GM12865 (cell line): ENCODE measurements around the gene RAB43.
"Not testable (repeated sequence)": the region's sequence is repeated elsewhere in the genome, so short reads cannot be mapped to it uniquely, and the experiment has no call there.

Source experiments
- DNase-seq: peaks from one replicate; pipeline ENCODE4 v3.0.0; 2010; ENCODE audit warnings: low read depth
- H3K4me3 ChIP-seq: 2 replicates; pipeline ENCODE4 v1.5.1; 2011; ENCODE audit warnings: mild to moderate bottlenecking, low read depth, low read length, control low read depth
- CTCF ChIP-seq: IDR thresholded peaks from 2 replicates; pipeline ENCODE4 v1.5.1; 2011; ENCODE audit warnings: low read length, control low read depth, low read depth, inconsistent platforms; ENCODE audit not compliant: insufficient read depth; ENCODE audit errors: missing control alignments

RAB43 gene

GRCh38 chr3:129070086-129070885, 51.3 kb downstream of the RAB43 start:
- no peak for DNase-seq
- TF ChIP-seq CTCF, result no peak
- H3K4me3 ChIP-seq, result no peak overlapping the region

- H3K4me3 ChIP-seq, DNase-seq: not testable (repeated sequence)
Measured at GRCh38 chr3:129069313-129070085, 52.1 kb downstream of the RAB43 start.

GRCh38 chr3:129068291-129068886, 53.2 kb downstream of the RAB43 start:
- no peak for TF ChIP-seq CTCF
- DNase-seq, result no peak
- H3K4me3 ChIP-seq, result no peak overlapping the region

- H3K4me3 ChIP-seq, DNase-seq: not testable (repeated sequence)
Measured at GRCh38 chr3:129067719-129068118, 53.9 kb downstream of the RAB43 start.

- DNase-seq, result no peak
- TF ChIP-seq CTCF, result no peak
- no peak overlapping the region for H3K4me3 ChIP-seq
Measured at GRCh38 chr3:129065720-129066073, 55.9 kb downstream of the RAB43 start.

- H3K4me3 ChIP-seq, result no peak overlapping the region
- DNase-seq, result no peak
- no peak for TF ChIP-seq CTCF
Measured at GRCh38 chr3:129065016-129065719, 56.4 kb downstream of the RAB43 start.

GRCh38 chr3:129063841-129064482, 57.6 kb downstream of the RAB43 start:
- no peak overlapping the region for H3K4me3 ChIP-seq
- TF ChIP-seq CTCF, result no peak
- DNase-seq, result no peak
